Kidney (tissue), 14 donors: ENCODE measurements around the gene SIDT1. TPM values are rescaled to one million over a fixed set of nuclear protein-coding genes. Genes with fewer than 3 reads are reported as not detected.

Source experiments
- DNase-seq, 5 donors: peaks; one replicate each; pipeline ENCODE4 v3.0.0-alpha.2; 2013 to 2020
- FAIRE-seq: peaks from 2 replicates; lab custom pipeline; 2012; peaks lifted over from hg19 to GRCh38; lab: Jason Lieb, UNC
- H3K27ac ChIP-seq, 2 donors: one replicate each; pipeline ENCODE4 v1.7.0; 2013; ENCODE audit warnings: low read depth in 2 of 2, low read length in 2 of 2, inconsistent platforms in 1 of 2
- H3K27me3 ChIP-seq: one replicate; pipeline ENCODE4 v1.7.1; 2013; ENCODE audit warnings: low read length, inconsistent platforms; ENCODE audit not compliant: control insufficient read depth, insufficient read depth
- H3K36me3 ChIP-seq, 3 donors: one replicate each; pipeline versions ENCODE4 v1.7.0 to v1.7.1; 2013; ENCODE audit warnings: low read length in 3 of 3, control low read depth in 1 of 3, inconsistent platforms in 1 of 3; ENCODE audit not compliant: insufficient read depth in 3 of 3, control insufficient read depth in 2 of 3
- H3K4me1 ChIP-seq, 3 donors: one replicate each; pipeline versions ENCODE4 v1.7.0 to v1.7.1; 2013; ENCODE audit warnings: low read length in 3 of 3, inconsistent platforms in 1 of 3, low read depth in 1 of 3; ENCODE audit not compliant: control insufficient read depth in 2 of 3, insufficient read depth in 2 of 3
- H3K4me3 ChIP-seq, 3 donors: one replicate each; pipeline versions ENCODE4 v1.7.0 to v1.8.1; 2013; ENCODE audit warnings: low read length in 3 of 3, control low read depth in 1 of 3, inconsistent platforms in 1 of 3
- H3K9ac ChIP-seq, 3 donors: one replicate each; pipeline versions ENCODE4 v1.7.0 to v1.7.1; 2013; ENCODE audit warnings: low read length in 3 of 3, control low read depth in 1 of 3, inconsistent platforms in 1 of 3
- H3K9me3 ChIP-seq, 3 donors: one replicate each; pipeline versions ENCODE4 v1.7.0 to v1.7.1; 2013; ENCODE audit warnings: low read length in 3 of 3, control low read depth in 1 of 3, inconsistent platforms in 1 of 3; ENCODE audit not compliant: control insufficient read depth in 2 of 3, insufficient read depth in 1 of 3
- intact Hi-C: fragments of 100-400 bp; cut with DNase I; formaldehyde crosslinking; loops from one replicate; pipeline ENCODE4 v1.11.1; 2022
- polyA plus RNA-seq: library from polyadenylated mRNA; stranded (reverse); fragments of 350-450 nt; fragmentation: Illumina TruSeq; extraction: RNeasy Lipid Tissue Mini Kit (QIAGEN cat#74804); gene quantifications from one replicate; pipeline ENCODE4 v1.2.3, GENCODE V29; 2014; ENCODE audit warnings: low read depth, low replicate concordance; ENCODE audit not compliant: insufficient read depth
- total RNA-seq: library from RNA; stranded (reverse); fragmentation: NEBNext Ultra II Directional; extraction: Animal tissue kit (Norgen Biotek cat#: 25700); gene quantifications from one replicate; pipeline ENCODE4 v1.2.1, GENCODE V29; 2021
- TF ChIP-seq, protein P1 (sequence below): IDR thresholded peaks from 3 replicates; pipeline ENCODE4 v1.5.1; 2012; ENCODE audit warnings: mild to moderate bottlenecking, moderate library complexity, borderline replicate concordance; ENCODE audit not compliant: insufficient read depth; ENCODE audit errors: extremely low read depth
- donor health status: control.
- donor health status: control.
- donor health status: control.
- donor health status: control.
- donor health status: control.
- donor health status: DM: yes; HTN: yes; CAD: no.
- donor health status: Normal renal cell carcinoma (clear cell type).

Gene SIDT1
- total and polyA plus RNA-seq, 2 donors from 2014 or later = 0.92 to 4.9 TPM

DNA sequence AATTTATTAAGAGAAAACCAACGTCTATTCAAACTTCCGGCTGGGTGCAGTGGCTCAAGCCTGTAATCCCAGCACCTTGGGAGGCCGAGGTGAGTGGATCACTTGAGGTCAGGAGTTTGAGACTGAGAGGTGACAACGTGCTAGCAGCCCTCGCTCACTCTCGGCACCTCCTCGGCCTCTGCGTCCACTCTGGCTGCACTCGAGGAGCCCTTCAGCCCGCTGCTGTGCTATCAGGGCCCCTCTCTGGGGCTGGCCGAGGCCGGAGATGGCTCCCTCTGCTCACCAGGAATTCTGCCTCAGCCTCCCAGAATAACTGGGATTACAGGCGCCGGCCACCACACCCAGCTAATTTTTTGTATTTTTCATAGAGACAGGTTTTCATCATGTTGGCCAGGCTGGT, 105.4 kb downstream of the SIDT1 start:
- Histone ChIP-seq H3K27me3 (no peaks in the 10 kb centered on the region), H3K4me1 (no peaks in the 10 kb centered on the region), H3K9ac (no peak overlapping the region), H3K27ac (no peak overlapping the region), H3K36me3 (no peaks in the 10 kb centered on the region), H3K9me3 (no peaks in the 10 kb centered on the region), H3K4me3 (no peak overlapping the region)
- FAIRE-seq (no peak), DNase-seq (no peak)
- TF ChIP-seq, protein P1, sequence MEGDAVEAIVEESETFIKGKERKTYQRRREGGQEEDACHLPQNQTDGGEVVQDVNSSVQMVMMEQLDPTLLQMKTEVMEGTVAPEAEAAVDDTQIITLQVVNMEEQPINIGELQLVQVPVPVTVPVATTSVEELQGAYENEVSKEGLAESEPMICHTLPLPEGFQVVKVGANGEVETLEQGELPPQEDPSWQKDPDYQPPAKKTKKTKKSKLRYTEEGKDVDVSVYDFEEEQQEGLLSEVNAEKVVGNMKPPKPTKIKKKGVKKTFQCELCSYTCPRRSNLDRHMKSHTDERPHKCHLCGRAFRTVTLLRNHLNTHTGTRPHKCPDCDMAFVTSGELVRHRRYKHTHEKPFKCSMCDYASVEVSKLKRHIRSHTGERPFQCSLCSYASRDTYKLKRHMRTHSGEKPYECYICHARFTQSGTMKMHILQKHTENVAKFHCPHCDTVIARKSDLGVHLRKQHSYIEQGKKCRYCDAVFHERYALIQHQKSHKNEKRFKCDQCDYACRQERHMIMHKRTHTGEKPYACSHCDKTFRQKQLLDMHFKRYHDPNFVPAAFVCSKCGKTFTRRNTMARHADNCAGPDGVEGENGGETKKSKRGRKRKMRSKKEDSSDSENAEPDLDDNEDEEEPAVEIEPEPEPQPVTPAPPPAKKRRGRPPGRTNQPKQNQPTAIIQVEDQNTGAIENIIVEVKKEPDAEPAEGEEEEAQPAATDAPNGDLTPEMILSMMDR = no peak
- intact Hi-C loops = no loop called here

GRCh38 chr3:113638910-113639309, 106.6 kb downstream of the SIDT1 start:
- DNase-seq (no peak), FAIRE-seq (no peak)
- Histone ChIP-seq H3K4me1 (no peaks in the 10 kb centered on the region), H3K36me3 (no peaks in the 10 kb centered on the region), H3K9ac (no peak overlapping the region), H3K4me3 (no peak overlapping the region), H3K9me3 (no peaks in the 10 kb centered on the region), H3K27me3 (no peaks in the 10 kb centered on the region), H3K27ac (no peak overlapping the region)
- intact Hi-C loops = no loop called here
- TF ChIP-seq, protein P1 = no peak

DNA sequence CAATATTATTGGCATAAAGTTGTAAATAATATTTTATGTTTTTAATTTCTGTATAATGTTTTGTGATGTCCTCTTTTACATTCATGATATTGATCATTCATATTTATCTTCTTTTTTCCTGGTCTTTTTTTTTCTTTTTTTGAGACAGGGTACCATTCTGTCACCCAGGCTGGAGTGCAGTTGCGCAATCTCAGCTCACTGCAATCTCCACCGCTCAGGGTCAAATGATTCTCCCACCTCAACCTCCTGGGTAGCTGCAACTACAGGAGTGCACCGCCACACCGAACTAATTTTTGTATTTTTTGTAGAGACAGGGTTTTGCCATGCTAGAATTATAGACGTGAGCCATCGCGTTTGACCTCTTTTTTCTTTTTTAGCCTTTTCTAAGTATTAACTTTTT, 111.2 kb downstream of the SIDT1 start:
- no peaks in the 10 kb centered on the region for H3K27me3 ChIP-seq
- intact Hi-C loops = no loop called here

More for the DNA sequence above, 111.2 kb downstream of the SIDT1 start:
- H3K36me3 ChIP-seq = no peaks in the 10 kb centered on the region
- no peaks in the 10 kb centered on the region for H3K4me1 ChIP-seq
- H3K9me3 ChIP-seq = no peaks in the 10 kb centered on the region
- DNase-seq (no peak), FAIRE-seq (no peak)
- H3K9ac ChIP-seq = no peak overlapping the region
- TF ChIP-seq, protein P1 = no peak
- no peak overlapping the region for H3K27ac ChIP-seq
- H3K4me3 ChIP-seq = no peak overlapping the region
